Activated T-helper 1 cell treated with anti-CD3 and anti-CD28 coated beads, Interleukin-12 subunit alpha, Interleukin-12 subunit beta, Interleukin-2, Interleukin-4 antibody, amounts not matched to agents 30 ng/mL and 10 ng/mL and 1 ng/mL, durations not matched to agents 14 hours and 24 hours and 36 hours (primary cell): ENCODE data around the gene CCDC97. TPM values are rescaled to one million over a fixed set of nuclear protein-coding genes. Genes with fewer than 3 reads are reported as not detected.
A peak's percentile ranks its signal among the peaks of the same experiment; 100 is the strongest.

Experiments
- DNase-seq: peaks from one replicate; pipeline ENCODE4 v3.0.0; 2021; ENCODE audit warnings: low spot score
- H3K27ac Mint-ChIP-seq: one replicate; pipeline ENCODE4 v1.8.0; 2021; ENCODE audit warnings: mild to moderate bottlenecking, mixed read lengths
- H3K27me3 Mint-ChIP-seq: one replicate; pipeline ENCODE4 v1.8.0; 2022; ENCODE audit warnings: mild to moderate bottlenecking, moderate library complexity, mixed read lengths; ENCODE audit not compliant: insufficient read depth
- H3K36me3 Mint-ChIP-seq: one replicate; pipeline ENCODE4 v1.8.0; 2021; ENCODE audit warnings: low read depth, mixed read lengths
- H3K4me1 Mint-ChIP-seq: one replicate; pipeline ENCODE4 v1.8.0; 2021; ENCODE audit warnings: low read depth, mixed read lengths
- H3K4me3 Mint-ChIP-seq: one replicate; pipeline ENCODE4 v1.8.0; 2021; ENCODE audit warnings: mild to moderate bottlenecking, moderate library complexity, mixed read lengths
- H3K9me3 Mint-ChIP-seq: one replicate; pipeline ENCODE4 v1.8.0; 2021; ENCODE audit warnings: mixed read lengths
- intact Hi-C: fragments of 100-400 bp; cut with micrococcal nuclease; formaldehyde crosslinking; loops from one replicate; pipeline ENCODE4 v1.15.1; 2024
- total RNA-seq: library from RNA; stranded (reverse); gene quantifications from 2 replicates; pipeline ENCODE4 v1.2.3, GENCODE V29; 2022

The CCDC97 gene
- total RNA-seq, 1 donor from 2014 or later: 36.1 TPM

DNA sequence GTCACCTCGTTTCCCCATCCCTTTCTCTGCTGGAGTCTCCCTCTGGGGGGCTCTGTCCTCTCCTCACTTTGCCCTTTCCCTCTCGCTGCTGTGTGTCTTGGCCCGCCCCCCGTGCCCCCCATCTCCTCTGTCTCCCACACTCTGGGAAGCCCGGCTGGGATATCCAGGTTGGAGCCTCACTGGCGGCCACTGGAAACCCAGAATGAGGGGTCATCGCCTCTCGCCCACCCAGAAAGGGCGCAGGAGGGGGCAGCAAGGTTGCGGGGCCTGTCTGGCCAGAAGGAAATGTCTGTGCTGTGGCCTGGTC lies 15.6 kb downstream of the CCDC97 start:
- H3K4me1 Mint-ChIP-seq: peaks cover 44% of the 10 kb centered on the region
- peaks cover 44% of the 10 kb centered on the region for H3K36me3 Mint-ChIP-seq
- no peak overlapping the region for H3K4me3 Mint-ChIP-seq
- DNase-seq: no peak
- H3K9me3 Mint-ChIP-seq: no peaks in the 10 kb centered on the region
- no peak overlapping the region for H3K27ac Mint-ChIP-seq
- no peaks in the 10 kb centered on the region for H3K27me3 Mint-ChIP-seq
- intact Hi-C loops: no loop called here

DNA sequence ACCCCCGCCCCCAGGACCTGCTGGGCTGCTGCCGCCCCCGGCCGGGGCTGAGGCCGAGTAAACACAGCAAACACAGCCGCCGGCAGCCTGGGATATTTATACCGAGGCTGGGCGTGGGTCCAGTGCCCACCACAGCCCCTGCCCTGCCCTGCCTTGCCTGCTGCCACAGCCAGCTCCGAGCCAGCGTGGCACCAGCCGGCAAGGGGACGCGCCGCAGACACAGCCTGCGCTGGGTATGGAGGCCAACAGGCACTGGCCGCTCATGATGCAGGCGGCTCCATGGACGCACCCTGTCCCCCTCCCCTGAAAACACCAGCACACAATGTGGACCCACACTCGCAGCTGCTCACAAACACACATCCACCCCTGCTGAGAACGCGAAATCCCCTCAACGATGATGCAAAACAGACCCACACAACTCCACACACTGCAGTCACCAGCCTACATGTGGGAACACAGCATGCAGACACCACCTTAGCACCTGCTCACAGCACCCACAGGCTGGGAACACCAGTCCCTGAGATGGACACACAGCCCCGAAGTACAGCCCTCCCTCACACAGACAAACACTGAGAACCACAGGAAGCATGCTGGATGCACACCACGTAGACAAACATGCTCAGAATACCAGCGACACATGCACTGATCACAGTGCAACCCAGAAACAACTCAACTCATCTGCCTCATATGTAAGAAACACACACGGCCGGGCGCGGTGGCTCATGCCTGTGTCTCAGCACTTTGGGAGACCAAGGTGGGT lies 16.2 kb downstream of the CCDC97 start:
- H3K36me3 Mint-ChIP-seq: peaks cover 40% of the 10 kb centered on the region
- H3K9me3 Mint-ChIP-seq: no peaks in the 10 kb centered on the region
- H3K27me3 Mint-ChIP-seq: no peaks in the 10 kb centered on the region
- DNase-seq: no peak
- peak overlapping the region; percentile 87 for H3K27ac Mint-ChIP-seq
- peaks cover 45% of the 10 kb centered on the region for H3K4me1 Mint-ChIP-seq
- peak overlapping the region; percentile 72 for H3K4me3 Mint-ChIP-seq
- intact Hi-C loops: no loop called here

DNA sequence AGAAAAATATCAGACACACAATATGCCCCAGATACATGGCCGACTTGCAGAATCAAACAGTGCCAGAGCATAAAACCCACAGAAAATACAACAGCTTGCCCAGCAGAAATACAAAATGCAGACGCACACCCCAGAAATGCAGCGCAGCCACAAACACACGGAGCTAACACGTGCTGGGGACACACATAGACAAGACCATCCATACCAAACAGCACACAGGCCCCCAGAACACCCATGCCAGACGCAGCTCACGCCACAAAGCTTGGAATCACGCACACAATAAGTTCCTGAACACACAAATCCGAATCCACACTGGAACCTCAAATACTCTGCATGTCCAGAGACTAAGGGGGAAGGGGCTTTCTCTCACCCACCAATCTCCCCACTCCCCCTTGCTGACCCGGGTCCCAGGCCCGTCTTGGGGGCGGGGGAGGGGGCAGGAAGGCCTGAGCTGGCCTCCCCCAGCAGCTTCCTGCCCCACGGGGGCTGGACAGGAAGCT lies 17.2 kb downstream of the CCDC97 start:
- H3K36me3 Mint-ChIP-seq: peaks cover 46% of the 10 kb centered on the region
- no peaks in the 10 kb centered on the region for H3K27me3 Mint-ChIP-seq
- H3K9me3 Mint-ChIP-seq: no peaks in the 10 kb centered on the region
- H3K27ac Mint-ChIP-seq: peak overlapping the region; percentile 87
- peak overlapping the region; percentile 72 for H3K4me3 Mint-ChIP-seq
- DNase-seq: no peak
- intact Hi-C loops: loop anchor here (1.0 kb wide), 1 partner anchor 17 kb away; the partner anchor contains the start of gene CCDC97
- peaks cover 55% of the 10 kb centered on the region for H3K4me1 Mint-ChIP-seq

DNA sequence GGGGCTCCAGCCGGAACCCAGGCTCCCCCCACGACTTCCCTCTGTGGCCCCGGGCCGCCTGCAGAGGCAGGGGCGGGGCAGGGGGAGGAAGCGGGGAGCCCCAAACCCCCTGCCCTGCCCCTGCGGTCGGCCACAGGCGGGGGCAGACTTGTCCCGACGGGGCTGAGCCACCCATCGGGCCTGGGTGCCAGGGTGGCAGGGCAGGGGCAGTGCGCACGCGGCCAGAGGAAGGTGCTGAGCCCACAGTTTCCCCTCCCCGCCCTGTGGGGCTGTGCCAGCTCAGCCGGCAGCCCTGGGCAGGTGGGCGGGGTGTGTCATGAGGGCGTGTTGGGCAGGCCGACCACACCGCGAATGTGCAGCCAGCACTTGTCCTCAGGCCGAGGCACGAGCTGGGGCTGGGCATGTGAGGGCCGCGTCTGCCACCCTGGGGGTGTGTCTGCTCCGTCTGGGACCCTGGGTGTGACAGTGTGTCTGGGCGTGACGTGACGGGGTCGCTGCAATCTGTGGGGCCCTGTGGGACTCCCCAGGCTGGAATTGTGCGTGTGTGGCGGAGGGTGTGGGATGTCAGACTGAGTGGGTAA lies 17.7 kb downstream of the CCDC97 start:
- Mint-ChIP-seq H3K4me3 (peak overlapping the region; percentile 76), H3K4me1 (peaks cover 59% of the 10 kb centered on the region), H3K27me3 (no peaks in the 10 kb centered on the region), H3K27ac (peak overlapping the region; percentile 95), H3K9me3 (no peaks in the 10 kb centered on the region), H3K36me3 (peaks cover 47% of the 10 kb centered on the region)
- DNase-seq: peak; percentile 67
- intact Hi-C loops: loop anchor here (1.0 kb wide), 4 partner anchors 17 to 70 kb away; partner anchors contain the start of genes BCKDHA, CCDC97 and EXOSC5

DNA sequence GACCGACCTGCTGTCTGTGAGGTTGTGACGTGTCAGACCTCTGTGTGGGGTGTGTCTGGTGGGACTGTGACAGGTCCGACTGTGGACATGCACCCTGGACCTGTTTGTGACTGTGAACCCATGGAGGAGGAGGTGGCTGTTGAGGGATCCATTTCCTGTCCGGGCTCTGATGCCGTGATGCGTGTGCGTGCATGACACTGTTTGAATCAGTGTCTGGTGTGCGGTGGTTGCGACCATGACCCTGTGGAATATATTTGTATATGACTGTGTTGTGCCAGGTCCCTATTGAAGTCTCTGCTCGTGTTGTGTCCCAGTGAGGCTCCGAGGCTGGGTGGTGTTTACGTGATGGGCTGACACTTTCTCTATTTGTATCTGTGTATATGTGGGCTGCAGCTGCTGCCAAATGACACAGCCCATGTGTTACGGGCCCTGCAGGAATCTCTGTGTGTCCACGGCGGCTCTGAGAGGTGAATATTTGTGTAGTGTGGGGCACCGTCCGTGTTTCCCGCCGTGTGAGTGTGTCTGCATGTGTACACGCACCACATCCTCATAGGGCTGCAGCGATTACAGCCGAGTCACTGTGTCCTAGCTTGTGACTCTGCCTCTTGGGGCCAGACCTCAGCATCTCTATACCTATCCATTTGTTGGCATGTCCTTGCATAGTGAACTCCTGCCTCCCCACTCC lies 18.3 kb downstream of the CCDC97 start:
- H3K36me3 Mint-ChIP-seq: peaks cover 43% of the 10 kb centered on the region
- peaks cover 58% of the 10 kb centered on the region for H3K4me1 Mint-ChIP-seq
- H3K27ac Mint-ChIP-seq: peak overlapping the region; percentile 95
- peak overlapping the region; percentile 76 for H3K4me3 Mint-ChIP-seq
- no peaks in the 10 kb centered on the region for H3K9me3 Mint-ChIP-seq
- H3K27me3 Mint-ChIP-seq: no peaks in the 10 kb centered on the region
- intact Hi-C loops: loop anchor here (1.0 kb wide), 3 partner anchors 23 to 69 kb away; partner anchors contain the start of genes BCKDHA and EXOSC5
- peak; percentile 35 for DNase-seq

DNA sequence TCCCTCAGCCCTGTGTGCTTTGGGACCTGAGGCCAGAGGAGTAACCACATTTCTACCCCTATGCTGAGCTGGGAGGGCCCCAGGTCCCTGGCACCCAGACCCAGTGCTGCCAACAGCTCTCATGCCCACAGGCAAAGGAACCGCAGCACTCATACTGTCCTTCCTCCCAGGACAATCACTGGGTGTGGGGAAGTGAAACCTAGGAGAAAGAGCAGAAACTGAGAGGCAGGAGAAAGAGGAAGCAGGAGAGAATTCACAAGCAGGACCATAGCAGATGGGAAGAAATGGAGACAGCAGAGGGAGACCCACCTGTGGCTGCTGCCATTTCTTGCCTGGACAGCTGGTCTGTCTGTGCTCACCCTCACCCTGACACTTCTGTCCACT lies 18.9 kb downstream of the CCDC97 start:
- H3K9me3 Mint-ChIP-seq: no peaks in the 10 kb centered on the region
- DNase-seq: no peak
- H3K4me1 Mint-ChIP-seq: peaks cover 57% of the 10 kb centered on the region
- no peaks in the 10 kb centered on the region for H3K27me3 Mint-ChIP-seq
- H3K4me3 Mint-ChIP-seq: peak overlapping the region; percentile 76
- peaks cover 45% of the 10 kb centered on the region for H3K36me3 Mint-ChIP-seq
- H3K27ac Mint-ChIP-seq: peak overlapping the region; percentile 95
- intact Hi-C loops: loop anchor here (1.0 kb wide), 3 partner anchors 22 to 68 kb away; partner anchors contain the start of genes BCKDHA and EXOSC5

DNA sequence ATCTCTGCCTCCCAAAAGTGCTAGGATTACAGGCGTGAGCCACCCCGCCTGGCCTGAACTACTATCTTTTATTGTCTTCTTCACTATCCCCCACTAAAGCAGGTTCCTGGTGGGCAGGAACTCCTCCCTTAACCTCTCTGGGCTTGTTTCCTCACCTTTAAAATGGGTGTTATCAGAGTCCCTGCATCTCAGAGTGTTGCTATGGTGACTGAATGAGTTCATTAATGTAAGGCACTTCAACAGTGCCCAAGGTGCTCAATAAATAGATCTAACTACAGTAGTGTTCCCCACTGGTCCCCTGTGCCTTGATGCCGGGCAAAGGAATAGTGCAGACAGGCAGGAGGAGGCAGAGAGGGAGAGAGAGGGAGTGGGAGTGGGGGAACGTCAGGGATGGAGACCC lies 20.5 kb downstream of the CCDC97 start:
- intact Hi-C loops: no loop called here
- DNase-seq: no peak
- Mint-ChIP-seq H3K27ac (peak overlapping the region; percentile 87), H3K36me3 (peaks cover 48% of the 10 kb centered on the region), H3K27me3 (no peaks in the 10 kb centered on the region), H3K4me1 (peaks cover 57% of the 10 kb centered on the region), H3K9me3 (no peaks in the 10 kb centered on the region), H3K4me3 (no peak overlapping the region)

DNA sequence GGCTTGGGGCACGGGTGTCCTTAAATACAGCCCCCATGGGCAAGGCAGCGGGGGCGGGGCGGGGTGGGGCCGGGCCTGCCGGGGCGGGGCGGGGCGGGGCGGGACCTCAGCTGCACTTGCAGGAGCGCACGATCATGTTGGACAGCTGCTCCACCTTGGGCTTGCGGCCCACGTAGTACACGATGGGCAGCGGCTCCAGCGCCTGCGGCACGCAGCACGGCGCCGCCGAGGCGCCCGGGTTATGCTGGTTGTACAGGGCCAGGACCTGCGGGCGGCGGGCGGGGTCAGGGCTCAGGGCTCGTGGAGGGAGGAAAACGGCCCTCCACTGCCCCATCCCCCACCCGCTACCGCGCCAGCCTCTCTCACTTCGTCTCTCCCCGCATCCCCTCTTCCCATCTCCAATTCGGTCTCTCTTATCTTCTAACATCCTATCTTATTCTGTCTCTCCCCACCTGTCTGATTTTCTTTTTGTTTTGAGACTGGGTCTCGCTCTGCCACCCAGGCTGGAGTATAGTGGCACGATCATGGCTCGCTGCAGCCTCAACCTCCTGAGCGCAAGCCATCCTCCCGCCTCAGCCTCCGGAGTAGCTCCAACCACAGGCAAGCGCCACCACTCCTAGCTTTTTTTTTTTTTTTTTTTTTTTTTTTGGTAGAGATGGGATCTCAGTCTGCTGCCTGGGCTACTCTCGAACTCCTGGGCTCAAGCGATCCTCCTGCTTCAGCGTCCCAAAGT lies 21.1 kb downstream of the CCDC97 start:
- peak overlapping the region; percentile 45 for H3K27ac Mint-ChIP-seq
- H3K4me1 Mint-ChIP-seq: peaks cover 55% of the 10 kb centered on the region
- no peaks in the 10 kb centered on the region for H3K27me3 Mint-ChIP-seq
- intact Hi-C loops: no loop called here
- H3K9me3 Mint-ChIP-seq: no peaks in the 10 kb centered on the region
- no peak for DNase-seq
- H3K36me3 Mint-ChIP-seq: peaks cover 49% of the 10 kb centered on the region
- no peak overlapping the region for H3K4me3 Mint-ChIP-seq

DNA sequence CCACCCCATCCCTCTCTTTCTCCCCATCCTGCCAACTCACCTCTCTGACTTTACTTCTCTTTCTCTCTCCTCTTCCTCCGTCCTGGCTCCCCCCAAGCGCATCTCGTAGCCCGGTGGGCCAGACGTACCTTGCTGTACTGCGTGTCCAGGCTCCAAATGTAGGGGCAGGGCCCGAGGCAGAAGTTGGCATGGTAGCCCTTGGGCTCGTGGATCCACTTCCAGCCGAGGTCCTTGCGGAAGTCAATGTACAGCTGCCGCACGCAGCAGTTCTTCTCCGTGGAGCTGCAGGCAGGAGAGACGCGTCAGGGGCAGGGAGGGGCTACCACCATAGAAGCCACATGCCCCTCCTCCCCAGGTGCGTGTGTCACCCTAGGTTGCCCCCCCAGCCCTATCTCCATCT lies 22.0 kb downstream of the CCDC97 start:
- no peak for DNase-seq
- Mint-ChIP-seq H3K4me3 (no peak overlapping the region), H3K27ac (peak overlapping the region; percentile 45), H3K36me3 (peaks cover 48% of the 10 kb centered on the region), H3K27me3 (no peaks in the 10 kb centered on the region), H3K9me3 (no peaks in the 10 kb centered on the region), H3K4me1 (peaks cover 46% of the 10 kb centered on the region)
- intact Hi-C loops: no loop called here

DNA sequence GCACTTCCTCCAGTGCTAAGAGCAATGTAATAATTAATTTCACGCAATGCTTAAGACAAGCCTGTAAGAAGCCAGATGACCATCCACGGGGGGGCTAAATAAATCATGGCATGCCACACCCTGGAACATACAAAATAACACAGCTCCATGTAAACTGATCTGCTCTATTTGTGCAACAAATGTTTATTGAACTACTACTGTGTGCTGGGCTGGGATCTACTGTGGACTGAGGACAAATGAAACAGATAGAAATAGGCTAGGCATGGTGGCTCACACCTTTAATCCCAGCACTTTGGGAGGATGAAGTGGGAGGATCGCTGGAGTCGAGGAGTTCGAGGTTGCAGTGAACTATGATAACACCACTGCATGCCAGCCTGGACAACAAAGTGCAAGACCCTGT lies 22.5 kb downstream of the CCDC97 start:
- Mint-ChIP-seq H3K4me3 (no peak overlapping the region), H3K36me3 (peaks cover 47% of the 10 kb centered on the region), H3K27me3 (no peaks in the 10 kb centered on the region), H3K27ac (no peak overlapping the region), H3K9me3 (no peaks in the 10 kb centered on the region), H3K4me1 (peaks cover 43% of the 10 kb centered on the region)
- intact Hi-C loops: no loop called here
- no peak for DNase-seq

DNA sequence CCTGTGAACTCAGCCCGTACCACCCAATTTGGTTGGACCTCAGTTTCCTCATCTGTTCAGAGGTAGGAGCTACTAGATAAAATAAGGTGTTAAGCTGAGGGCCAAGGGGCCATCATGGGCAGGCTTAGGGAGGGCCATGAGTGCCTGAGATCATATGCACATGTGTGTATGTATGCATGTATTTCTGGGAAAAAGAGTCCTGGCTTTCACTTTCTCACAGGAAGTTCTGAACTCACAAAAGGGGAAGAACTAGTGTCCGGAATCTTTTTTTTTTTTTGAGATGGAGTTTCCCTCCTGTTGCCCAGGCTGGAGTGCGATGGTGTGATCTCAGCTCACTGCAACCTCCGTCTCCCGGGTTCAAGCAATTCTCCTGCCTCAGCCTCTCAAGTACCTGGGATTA lies 24.8 kb downstream of the CCDC97 start:
- no peaks in the 10 kb centered on the region for H3K27me3 Mint-ChIP-seq
- peaks cover 44% of the 10 kb centered on the region for H3K36me3 Mint-ChIP-seq
- peaks cover 30% of the 10 kb centered on the region for H3K4me1 Mint-ChIP-seq
- peak overlapping the region; percentile 15 for H3K4me3 Mint-ChIP-seq
- intact Hi-C loops: no loop called here
- no peak for DNase-seq
- no peaks in the 10 kb centered on the region for H3K9me3 Mint-ChIP-seq
- peak overlapping the region; percentile 52 for H3K27ac Mint-ChIP-seq

DNA sequence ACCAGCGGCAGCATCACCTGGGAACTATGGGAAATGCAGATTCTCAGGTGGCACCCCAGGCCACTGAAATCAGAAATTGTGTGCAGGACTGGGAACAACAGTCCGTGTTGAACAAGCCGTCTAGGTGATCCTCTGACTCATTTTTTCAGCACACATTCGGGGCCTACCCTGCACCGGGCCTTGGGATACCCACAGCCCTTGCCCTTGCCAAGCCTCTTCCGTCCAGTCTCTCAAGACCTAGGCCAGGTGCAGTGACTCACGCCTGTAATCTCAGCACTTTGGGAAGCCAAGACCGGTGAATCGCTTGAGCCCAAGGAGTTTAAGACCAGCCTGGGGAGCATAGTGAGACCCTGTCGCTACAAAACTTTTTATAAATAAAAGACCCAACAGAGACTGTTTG lies 25.5 kb downstream of the CCDC97 start:
- DNase-seq: no peak
- peaks cover 43% of the 10 kb centered on the region for H3K36me3 Mint-ChIP-seq
- no peak overlapping the region for H3K4me3 Mint-ChIP-seq
- H3K9me3 Mint-ChIP-seq: no peaks in the 10 kb centered on the region
- peaks cover 29% of the 10 kb centered on the region for H3K4me1 Mint-ChIP-seq
- intact Hi-C loops: no loop called here
- no peaks in the 10 kb centered on the region for H3K27me3 Mint-ChIP-seq
- peak overlapping the region; percentile 40 for H3K27ac Mint-ChIP-seq
